Mammary epithelial cell (primary cell): Measurements from ENCODE around the gene CTDSP1.

Source experiments
- CTCF ChIP-seq, 2 donors: IDR thresholded peaks in 1 of 2; conservative IDR thresholded peaks in 1 of 2; 2 replicates each; pipeline ENCODE4 v1.5.1; 2011 to 2012; ENCODE audit warnings: inconsistent platforms in 2 of 2, low read length in 2 of 2, mild to moderate bottlenecking in 2 of 2, control low read depth in 1 of 2, low read depth in 1 of 2; ENCODE audit not compliant: insufficient read depth in 1 of 2; ENCODE audit errors: extremely low read depth in 1 of 2
- EZH2 ChIP-seq: IDR thresholded peaks from 2 replicates; pipeline ENCODE4 v1.6.1; 2012; ENCODE audit warnings: low read length, inconsistent platforms, borderline replicate concordance

- TF ChIP-seq CTCF (conservative IDR thresholded peaks at IDR 0.05 in 1 of 2, IDR thresholded peaks at IDR 0.05 in 1 of 2; ENCODE audit: extremely low read depth in 1 of 2, insufficient read depth in 1 of 2, low read depth in 1 of 2, low read length in 2 of 2): no peak
- TF ChIP-seq EZH2: no peak
These were observed 954 bp upstream of the CTDSP1 start for GRCh38 chr2:218398437-218399390.
